ENCODE data around the gene KDM3A. TPM values are rescaled to one million over a fixed set of nuclear protein-coding genes. Genes with fewer than 3 reads are reported as not detected.

KDM3A gene
- total RNA-seq, 4 donors from 2014 or later = 37.3 to 68.6 (median 52.0) TPM

DNA sequence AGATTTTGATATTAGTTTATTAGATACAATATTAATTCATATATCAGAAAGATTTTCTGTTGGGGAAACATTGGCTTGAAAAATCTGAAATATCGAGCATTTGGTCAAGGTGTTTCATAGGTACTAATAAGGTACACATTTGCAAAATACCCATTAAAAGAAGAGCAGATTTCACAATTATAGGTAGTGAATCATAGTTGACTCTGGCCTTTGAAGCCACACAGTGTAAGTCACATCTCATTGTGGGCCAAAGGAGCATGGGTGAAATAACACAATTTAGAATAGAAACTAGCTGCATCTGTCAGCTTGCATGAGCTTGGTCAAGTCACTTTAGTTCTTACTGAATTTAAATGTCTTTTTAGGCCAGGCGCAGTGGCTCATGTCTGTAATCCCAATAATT, 4.9 kb downstream of the KDM3A start:
- Histone ChIP-seq H3K27ac (replicated peaks in 1 of 4) (peak overlapping the region in 1 of 4 donors; percentile 0), H3K9me3 (no peaks in the 10 kb centered on the region), H3K27me3 (no peaks in the 10 kb centered on the region), H3K4me3 (no peak overlapping the region), H3K36me3 (peaks cover 5 to 28% (median 21%) of the 10 kb centered on the region in 4 donors), H3K4me1 (peaks cover 65 to 77% (median 71%) of the 10 kb centered on the region in 4 donors)
- WGBS = 98% methylated on average over 2 of the region's 2 CpGs
- no peak for DNase-seq (ENCODE audit: extremely low spot score)
- intact Hi-C loops (cut with DNase I) = loop anchor here (10.0 kb wide), 1 partner anchor 49 kb away; no protein-coding TSS in a partner anchor
- TF ChIP-seq, protein P1, sequence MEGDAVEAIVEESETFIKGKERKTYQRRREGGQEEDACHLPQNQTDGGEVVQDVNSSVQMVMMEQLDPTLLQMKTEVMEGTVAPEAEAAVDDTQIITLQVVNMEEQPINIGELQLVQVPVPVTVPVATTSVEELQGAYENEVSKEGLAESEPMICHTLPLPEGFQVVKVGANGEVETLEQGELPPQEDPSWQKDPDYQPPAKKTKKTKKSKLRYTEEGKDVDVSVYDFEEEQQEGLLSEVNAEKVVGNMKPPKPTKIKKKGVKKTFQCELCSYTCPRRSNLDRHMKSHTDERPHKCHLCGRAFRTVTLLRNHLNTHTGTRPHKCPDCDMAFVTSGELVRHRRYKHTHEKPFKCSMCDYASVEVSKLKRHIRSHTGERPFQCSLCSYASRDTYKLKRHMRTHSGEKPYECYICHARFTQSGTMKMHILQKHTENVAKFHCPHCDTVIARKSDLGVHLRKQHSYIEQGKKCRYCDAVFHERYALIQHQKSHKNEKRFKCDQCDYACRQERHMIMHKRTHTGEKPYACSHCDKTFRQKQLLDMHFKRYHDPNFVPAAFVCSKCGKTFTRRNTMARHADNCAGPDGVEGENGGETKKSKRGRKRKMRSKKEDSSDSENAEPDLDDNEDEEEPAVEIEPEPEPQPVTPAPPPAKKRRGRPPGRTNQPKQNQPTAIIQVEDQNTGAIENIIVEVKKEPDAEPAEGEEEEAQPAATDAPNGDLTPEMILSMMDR (IDR thresholded peaks at IDR 0.05) = no peak
- TF ChIP-seq EP300 (IDR thresholded peaks at IDR 0.05) (no peak), POLR2AphosphoS5 (IDR thresholded peaks at IDR 0.05) (no peak), POLR2A (IDR thresholded peaks at IDR 0.05; ENCODE audit: low read depth) (no peak)

DNA sequence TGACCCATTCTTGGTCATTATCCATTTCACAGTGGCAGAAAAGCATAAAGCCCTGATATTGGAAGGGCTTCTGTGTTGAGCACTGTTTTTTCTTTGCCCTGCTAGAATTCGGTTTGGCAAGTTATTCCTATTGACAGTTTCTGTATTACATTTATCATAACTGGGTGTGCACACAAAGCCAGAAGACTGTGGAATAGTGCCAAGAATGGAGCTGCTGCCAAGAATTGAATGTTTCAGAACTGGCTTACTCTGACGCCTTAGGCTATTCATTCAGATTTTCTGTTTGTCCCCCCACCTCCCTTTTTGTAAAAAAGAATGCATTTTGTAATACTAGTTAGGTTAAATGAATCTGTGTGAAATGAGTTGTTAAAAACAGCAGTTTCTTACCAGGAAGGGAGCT, 12.7 kb downstream of the KDM3A start:
- DNase-seq (ENCODE audit: extremely low spot score) = no peak
- Histone ChIP-seq H3K4me3 (no peak overlapping the region), H3K27me3 (no peaks in the 10 kb centered on the region), H3K36me3 (peaks cover 57 to 96% (median 73%) of the 10 kb centered on the region in 4 donors), H3K27ac (replicated peaks in 1 of 4) (peak overlapping the region; percentile 18 to 42 (median 23)), H3K4me1 (peaks cover 46 to 52% (median 50%) of the 10 kb centered on the region in 4 donors), H3K9me3 (no peaks in the 10 kb centered on the region)
- intact Hi-C loops (cut with DNase I) = no loop called here
- TF ChIP-seq EP300 (IDR thresholded peaks at IDR 0.05) (no peak), POLR2A (IDR thresholded peaks at IDR 0.05; ENCODE audit: low read depth) (no peak), POLR2AphosphoS5 (IDR thresholded peaks at IDR 0.05) (no peak)
- TF ChIP-seq, protein P1 (IDR thresholded peaks at IDR 0.05) = no peak
- WGBS = 9% methylated on average over 2 of the region's 2 CpGs

DNA sequence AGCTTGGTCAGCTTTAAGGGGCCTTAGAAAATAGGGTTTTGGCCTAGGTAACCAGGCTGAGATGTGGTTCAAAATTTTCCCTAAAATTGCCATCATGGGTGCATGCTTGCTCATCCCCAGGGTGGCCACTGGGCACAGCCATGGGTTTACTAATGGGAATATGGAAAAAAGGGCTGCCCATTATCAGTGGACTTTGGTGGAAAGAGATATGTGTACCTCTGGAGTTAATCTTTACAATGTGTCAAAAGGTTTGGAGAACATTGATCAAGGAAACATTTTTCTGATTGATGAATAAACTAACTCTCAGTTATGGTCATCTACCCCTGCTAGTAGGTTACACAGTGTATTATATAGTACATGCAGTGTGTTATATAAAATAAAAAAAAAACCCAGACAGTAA, 13.1 kb downstream of the KDM3A start:
- Histone ChIP-seq H3K4me3 (no peak overlapping the region), H3K36me3 (peaks cover 57 to 100% (median 76%) of the 10 kb centered on the region in 4 donors), H3K27me3 (no peaks in the 10 kb centered on the region), H3K27ac (replicated peaks in 1 of 4) (peak overlapping the region; percentile 18 to 42 (median 23)), H3K4me1 (peaks cover 42 to 54% (median 48%) of the 10 kb centered on the region in 4 donors), H3K9me3 (no peaks in the 10 kb centered on the region)
- TF ChIP-seq POLR2AphosphoS5 (IDR thresholded peaks at IDR 0.05) = no peak
- no peak for TF ChIP-seq POLR2A (IDR thresholded peaks at IDR 0.05; ENCODE audit: low read depth)
- no peak for TF ChIP-seq EP300 (IDR thresholded peaks at IDR 0.05)
- TF ChIP-seq, protein P1 (IDR thresholded peaks at IDR 0.05) = no peak
- intact Hi-C loops (cut with DNase I) = no loop called here
- no peak for DNase-seq (ENCODE audit: extremely low spot score)

DNA sequence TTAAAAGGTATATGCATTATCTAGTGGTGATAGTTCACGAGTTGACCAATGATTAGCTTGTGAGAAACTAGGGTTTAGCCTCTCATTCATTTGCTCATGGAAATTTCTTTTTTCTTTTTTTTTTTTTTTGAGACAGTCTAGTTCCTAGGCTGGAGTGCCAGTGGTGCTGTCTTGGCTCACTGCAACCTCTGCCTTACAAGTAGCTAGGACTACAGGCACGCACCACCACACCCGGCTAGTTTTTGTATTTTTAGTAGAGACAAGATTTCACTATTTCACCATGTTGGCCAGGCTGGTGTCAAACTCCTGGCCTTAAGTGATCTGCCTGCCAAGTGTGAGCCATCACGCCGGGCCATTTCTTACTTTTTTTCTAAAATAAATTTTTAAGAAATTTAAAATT, 14.0 kb downstream of the KDM3A start:
- peaks cover 56 to 99% (median 74%) of the 10 kb centered on the region in 4 donors for H3K36me3 ChIP-seq
- no peak overlapping the region for H3K4me3 ChIP-seq
- 96% methylated on average over 5 of the region's 5 CpGs for WGBS
- H3K9me3 ChIP-seq = no peaks in the 10 kb centered on the region
- H3K27ac ChIP-seq (replicated peaks in 1 of 4) = no peak overlapping the region
- no peaks in the 10 kb centered on the region for H3K27me3 ChIP-seq
- TF ChIP-seq EP300 (IDR thresholded peaks at IDR 0.05) (no peak), POLR2A (IDR thresholded peaks at IDR 0.05; ENCODE audit: low read depth) (no peak), POLR2AphosphoS5 (IDR thresholded peaks at IDR 0.05) (no peak)
- TF ChIP-seq, protein P1 (IDR thresholded peaks at IDR 0.05) = no peak
- peaks cover 37 to 54% (median 42%) of the 10 kb centered on the region in 4 donors for H3K4me1 ChIP-seq
- no peak for DNase-seq (ENCODE audit: extremely low spot score)
- intact Hi-C loops (cut with DNase I) = no loop called here
